Measurements from ENCODE around the gene MAML3. TPM values are rescaled to one million over a fixed set of nuclear protein-coding genes. Genes with fewer than 3 reads are reported as not detected.

The MAML3 gene
- total and polyA plus RNA-seq, 3 experiments from 2014 or later, result 0.44 to 0.57 (median 0.52) TPM

GRCh38 chr4:140133576-140133975, 20.4 kb downstream of the MAML3 start:
- no peaks in the 10 kb centered on the region for H3K4me1 ChIP-seq (ENCODE audit: insufficient read depth, low read length)
- POLR2A ChIA-PET, result no interaction called here
- no peak overlapping the region for H3K4me3 ChIP-seq (ENCODE audit: low read length)
- H3K27ac ChIP-seq (ENCODE audit: low read depth, low read length), result no peak overlapping the region
- CTCF ChIA-PET, result no interaction called here
- no peaks in the 10 kb centered on the region for H3K36me3 Mint-ChIP-seq
- peaks cover 0 to 7% (median 0%) of the 10 kb centered on the region in 3 donors for H3K4me1 Mint-ChIP-seq
- no peaks in the 10 kb centered on the region for H3K9me3 ChIP-seq (ENCODE audit: low read length)
- no peaks in the 10 kb centered on the region for H3K9me3 Mint-ChIP-seq
- no peak for DNase-seq
- H3K27me3 ChIP-seq (ENCODE audit: insufficient read depth, low read length, poor library complexity, severe bottlenecking), result no peaks in the 10 kb centered on the region
- H3K4me3 Mint-ChIP-seq, result no peak overlapping the region
- H3K27ac Mint-ChIP-seq, result no peak overlapping the region
- H3K36me3 ChIP-seq (ENCODE audit: insufficient read depth, low read length), result no peaks in the 10 kb centered on the region
- peaks cover 13 to 33% of the 10 kb centered on the region in 2 donors for H3K27me3 Mint-ChIP-seq

DNA sequence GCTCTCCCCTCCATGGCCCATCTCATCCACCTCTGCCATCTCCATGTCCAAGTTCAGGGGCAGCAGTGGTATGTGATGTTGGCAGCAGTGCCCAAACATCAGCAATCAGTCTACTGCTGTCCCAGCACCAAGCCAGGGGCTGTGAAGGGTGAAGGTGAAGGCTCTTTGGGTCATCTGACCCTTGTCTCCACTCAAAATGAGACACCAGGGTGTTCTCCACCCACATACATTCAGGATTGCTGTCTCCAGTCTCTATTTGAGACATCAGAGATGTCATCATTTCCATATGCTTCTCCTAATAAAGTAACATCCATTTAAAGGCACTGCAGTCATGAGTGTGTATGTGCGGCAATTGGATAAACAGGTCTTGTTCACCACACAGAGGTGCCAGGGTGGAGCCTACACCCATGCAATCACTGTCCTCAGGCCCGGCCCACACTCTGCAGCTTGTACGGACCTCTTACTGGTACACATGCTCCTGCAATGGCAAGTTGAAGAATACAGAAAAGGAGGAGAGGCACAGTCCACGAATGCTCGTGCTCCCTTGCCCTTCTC, 22.2 kb downstream of the MAML3 start:
- POLR2A ChIA-PET, result no interaction called here
- Mint-ChIP-seq H3K27ac (no peak overlapping the region), H3K27me3 (peaks cover 9 to 19% of the 10 kb centered on the region in 2 donors), H3K9me3 (no peaks in the 10 kb centered on the region), H3K4me1 (peaks cover 0 to 7% (median 0%) of the 10 kb centered on the region in 3 donors), H3K36me3 (no peaks in the 10 kb centered on the region), H3K4me3 (no peak overlapping the region)
- Histone ChIP-seq H3K9me3 (ENCODE audit: low read length) (no peaks in the 10 kb centered on the region), H3K4me1 (ENCODE audit: insufficient read depth, low read length) (no peaks in the 10 kb centered on the region), H3K36me3 (ENCODE audit: insufficient read depth, low read length) (no peaks in the 10 kb centered on the region), H3K27ac (ENCODE audit: low read depth, low read length) (no peak overlapping the region), H3K27me3 (ENCODE audit: insufficient read depth, low read length, poor library complexity, severe bottlenecking) (no peaks in the 10 kb centered on the region), H3K4me3 (ENCODE audit: low read length) (no peak overlapping the region)
- no peak for DNase-seq
- CTCF ChIA-PET, result no interaction called here

DNA sequence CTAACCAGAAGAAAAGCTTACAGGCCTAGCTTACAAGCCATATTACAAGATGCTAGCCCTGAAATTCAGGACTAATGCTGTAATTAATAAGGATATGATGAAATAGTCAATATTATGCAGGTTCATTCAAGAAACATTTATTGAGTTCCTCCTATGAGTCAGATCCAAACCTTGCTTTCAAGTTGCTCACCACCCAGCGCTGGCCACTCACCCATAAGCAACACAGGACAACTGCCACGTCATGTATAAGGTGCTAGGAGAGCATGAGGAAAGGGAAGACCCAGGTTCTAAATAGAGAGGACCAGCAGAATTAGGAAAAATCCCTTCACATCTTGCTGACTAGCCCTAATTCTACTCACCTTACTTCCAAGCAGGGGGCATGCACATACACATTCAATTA, 23.3 kb downstream of the MAML3 start:
- Mint-ChIP-seq H3K27me3 (peaks cover 7 to 27% of the 10 kb centered on the region in 2 donors), H3K9me3 (no peaks in the 10 kb centered on the region), H3K27ac (no peak overlapping the region), H3K4me3 (no peak overlapping the region), H3K4me1 (peaks cover 0 to 7% (median 0%) of the 10 kb centered on the region in 3 donors), H3K36me3 (no peaks in the 10 kb centered on the region)
- CTCF ChIA-PET, result no interaction called here
- Histone ChIP-seq H3K27me3 (ENCODE audit: insufficient read depth, low read length, poor library complexity, severe bottlenecking) (no peaks in the 10 kb centered on the region), H3K36me3 (ENCODE audit: insufficient read depth, low read length) (no peaks in the 10 kb centered on the region), H3K27ac (ENCODE audit: low read depth, low read length) (no peak overlapping the region), H3K4me1 (ENCODE audit: insufficient read depth, low read length) (no peaks in the 10 kb centered on the region), H3K9me3 (ENCODE audit: low read length) (no peaks in the 10 kb centered on the region), H3K4me3 (ENCODE audit: low read length) (no peak overlapping the region)
- DNase-seq, result no peak
- POLR2A ChIA-PET, result no interaction called here

DNA sequence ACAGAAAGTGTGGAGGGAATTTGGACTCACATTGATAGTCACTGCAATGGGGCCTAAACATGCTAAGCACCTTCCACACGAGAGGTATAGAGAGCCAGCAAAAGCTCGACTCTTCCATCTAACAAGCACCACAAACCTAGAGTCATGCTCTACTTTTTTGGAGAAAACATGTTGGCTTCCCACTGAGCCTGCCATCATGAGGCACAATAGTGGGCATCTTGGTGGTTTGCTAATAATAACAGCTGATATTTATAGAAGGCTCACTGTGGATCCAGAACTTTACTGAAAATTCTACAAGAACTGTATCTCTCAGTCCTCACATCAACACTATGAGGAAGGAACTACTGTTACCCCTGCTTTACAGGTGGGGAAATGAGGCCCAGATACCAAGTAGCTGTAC, 26.6 kb downstream of the MAML3 start:
- DNase-seq, result no peak
- Mint-ChIP-seq H3K9me3 (no peaks in the 10 kb centered on the region), H3K4me1 (peaks cover 0 to 7% (median 5%) of the 10 kb centered on the region in 3 donors), H3K4me3 (no peak overlapping the region), H3K27ac (no peak overlapping the region), H3K27me3 (peaks cover 1 to 20% of the 10 kb centered on the region in 2 donors), H3K36me3 (no peaks in the 10 kb centered on the region)
- CTCF ChIA-PET, result no interaction called here
- H3K4me1 ChIP-seq (ENCODE audit: insufficient read depth, low read length), result peaks cover 12% of the 10 kb centered on the region
- POLR2A ChIA-PET, result no interaction called here
- H3K36me3 ChIP-seq (ENCODE audit: insufficient read depth, low read length), result no peaks in the 10 kb centered on the region
- H3K27me3 ChIP-seq (ENCODE audit: insufficient read depth, low read length, poor library complexity, severe bottlenecking), result no peaks in the 10 kb centered on the region
- no peaks in the 10 kb centered on the region for H3K9me3 ChIP-seq (ENCODE audit: low read length)
- H3K4me3 ChIP-seq (ENCODE audit: low read length), result no peak overlapping the region
- H3K27ac ChIP-seq (ENCODE audit: low read depth, low read length), result no peak overlapping the region

GRCh38 chr4:140126261-140126660, 27.7 kb downstream of the MAML3 start:
- peaks cover 12% of the 10 kb centered on the region for H3K4me1 ChIP-seq (ENCODE audit: insufficient read depth, low read length)
- H3K9me3 Mint-ChIP-seq, result no peaks in the 10 kb centered on the region
- DNase-seq, result no peak
- no peak overlapping the region for H3K4me3 ChIP-seq (ENCODE audit: low read length)
- peaks cover 1 to 16% of the 10 kb centered on the region in 2 donors for H3K27me3 Mint-ChIP-seq
- H3K4me1 Mint-ChIP-seq, result peaks cover 0 to 5% (median 4%) of the 10 kb centered on the region in 3 donors
- H3K36me3 ChIP-seq (ENCODE audit: insufficient read depth, low read length), result no peaks in the 10 kb centered on the region
- H3K4me3 Mint-ChIP-seq, result no peak overlapping the region
- H3K36me3 Mint-ChIP-seq, result no peaks in the 10 kb centered on the region
- no peak overlapping the region for H3K27ac ChIP-seq (ENCODE audit: low read depth, low read length)
- ChIA-PET POLR2A (no interaction called here), CTCF (no interaction called here)
- no peaks in the 10 kb centered on the region for H3K27me3 ChIP-seq (ENCODE audit: insufficient read depth, low read length, poor library complexity, severe bottlenecking)
- no peaks in the 10 kb centered on the region for H3K9me3 ChIP-seq (ENCODE audit: low read length)
- no peak overlapping the region for H3K27ac Mint-ChIP-seq

- no peaks in the 10 kb centered on the region for H3K36me3 ChIP-seq (ENCODE audit: insufficient read depth, low read length)
- H3K27ac ChIP-seq (ENCODE audit: low read depth, low read length), result no peak overlapping the region
- no peak for DNase-seq
- Mint-ChIP-seq H3K27ac (no peak overlapping the region), H3K4me1 (peaks cover 0 to 5% (median 4%) of the 10 kb centered on the region in 3 donors), H3K4me3 (no peak overlapping the region), H3K9me3 (no peaks in the 10 kb centered on the region), H3K36me3 (no peaks in the 10 kb centered on the region), H3K27me3 (peaks cover 1 to 22% of the 10 kb centered on the region in 2 donors)
- no peaks in the 10 kb centered on the region for H3K27me3 ChIP-seq (ENCODE audit: insufficient read depth, low read length, poor library complexity, severe bottlenecking)
- H3K9me3 ChIP-seq (ENCODE audit: low read length), result no peaks in the 10 kb centered on the region
- ChIA-PET POLR2A (no interaction called here), CTCF (no interaction called here)
- no peak overlapping the region for H3K4me3 ChIP-seq (ENCODE audit: low read length)
- H3K4me1 ChIP-seq (ENCODE audit: insufficient read depth, low read length), result peaks cover 12% of the 10 kb centered on the region
Observed at GRCh38 chr4:140125374-140125773, 28.6 kb downstream of the MAML3 start.

GRCh38 chr4:140123666-140124377, 30.2 kb downstream of the MAML3 start:
- ChIA-PET CTCF (interaction anchor here (1.4 to 1.5 kb wide), 2 partner anchors 16 to 71 kb away, joined by 3 read pairs; no protein-coding TSS in a partner anchor), POLR2A (no interaction called here)
- Histone ChIP-seq H3K4me1 (ENCODE audit: insufficient read depth, low read length) (peaks cover 12% of the 10 kb centered on the region), H3K27me3 (ENCODE audit: insufficient read depth, low read length, poor library complexity, severe bottlenecking) (no peaks in the 10 kb centered on the region), H3K4me3 (ENCODE audit: low read length) (no peak overlapping the region), H3K36me3 (ENCODE audit: insufficient read depth, low read length) (no peaks in the 10 kb centered on the region), H3K27ac (ENCODE audit: low read depth, low read length) (no peak overlapping the region), H3K9me3 (ENCODE audit: low read length) (no peaks in the 10 kb centered on the region)
- DNase-seq, result no peak
- Mint-ChIP-seq H3K4me1 (peaks cover 0 to 5% (median 4%) of the 10 kb centered on the region in 3 donors), H3K4me3 (no peak overlapping the region), H3K27me3 (peaks cover 4 to 24% of the 10 kb centered on the region in 2 donors), H3K36me3 (no peaks in the 10 kb centered on the region), H3K9me3 (no peaks in the 10 kb centered on the region), H3K27ac (peak overlapping the region in 1 of 8 donors; percentile 0)

DNA sequence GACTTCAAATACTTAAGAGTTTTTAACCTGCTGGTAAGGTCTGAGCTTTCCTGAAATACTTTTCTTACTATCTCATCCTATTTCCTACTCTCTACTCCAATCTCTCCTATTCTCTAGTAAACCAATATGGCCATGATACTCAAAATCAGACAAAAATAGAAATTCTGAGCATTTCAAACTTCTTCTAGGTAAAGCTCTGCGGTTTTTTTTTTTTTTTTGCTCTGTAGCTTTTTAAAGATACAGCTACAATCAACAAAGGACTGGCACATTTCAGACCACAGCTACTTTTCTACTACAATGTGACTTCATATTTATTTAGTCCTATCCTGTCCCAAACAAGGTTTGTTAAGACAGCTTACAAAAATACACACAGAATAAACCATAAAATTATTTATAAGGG, 31.1 kb downstream of the MAML3 start:
- H3K27me3 Mint-ChIP-seq, result peaks cover 4 to 24% of the 10 kb centered on the region in 2 donors
- H3K4me1 Mint-ChIP-seq, result peaks cover 0 to 5% (median 4%) of the 10 kb centered on the region in 3 donors
- H3K9me3 Mint-ChIP-seq, result no peaks in the 10 kb centered on the region
- CTCF ChIA-PET, result interaction anchor here (0.6 to 1.5 kb wide), 2 partner anchors 17 to 975 kb away, joined by 3 read pairs; no protein-coding TSS in a partner anchor
- H3K27ac Mint-ChIP-seq, result no peak overlapping the region
- POLR2A ChIA-PET, result no interaction called here
- H3K9me3 ChIP-seq (ENCODE audit: low read length), result no peaks in the 10 kb centered on the region
- H3K36me3 ChIP-seq (ENCODE audit: insufficient read depth, low read length), result no peaks in the 10 kb centered on the region
- H3K4me3 ChIP-seq (ENCODE audit: low read length), result no peak overlapping the region
- no peak overlapping the region for H3K4me3 Mint-ChIP-seq
- H3K27ac ChIP-seq (ENCODE audit: low read depth, low read length), result no peak overlapping the region
- DNase-seq, result no peak
- no peaks in the 10 kb centered on the region for H3K27me3 ChIP-seq (ENCODE audit: insufficient read depth, low read length, poor library complexity, severe bottlenecking)
- peaks cover 12% of the 10 kb centered on the region for H3K4me1 ChIP-seq (ENCODE audit: insufficient read depth, low read length)
- H3K36me3 Mint-ChIP-seq, result no peaks in the 10 kb centered on the region

Data from CD8-positive, alpha-beta memory T cell (primary cell).